NCI-H1105 treated with DMSO at 0.1 percent for 48 hours (cell line): Measurements from ENCODE around the gene ATXN2L.
A peak's percentile ranks its signal among the peaks of the same experiment; 100 is the strongest.
"Not testable (repeated sequence)": the region's sequence is repeated elsewhere in the genome, so short reads cannot be mapped to it uniquely, and the experiment has no call there.

Experiments used
- DNase-seq: peaks from one replicate; lab custom pipeline; 2025; lab: John Stamatoyannopoulos, UW

Gene ATXN2L

GRCh38 chr16:28837672-28838557 is 15.1 kb downstream of the ATXN2L start:
- no peak for DNase-seq

GRCh38 chr16:28838558-28838918 is 15.7 kb downstream of the ATXN2L start:
- no peak for DNase-seq

DNA sequence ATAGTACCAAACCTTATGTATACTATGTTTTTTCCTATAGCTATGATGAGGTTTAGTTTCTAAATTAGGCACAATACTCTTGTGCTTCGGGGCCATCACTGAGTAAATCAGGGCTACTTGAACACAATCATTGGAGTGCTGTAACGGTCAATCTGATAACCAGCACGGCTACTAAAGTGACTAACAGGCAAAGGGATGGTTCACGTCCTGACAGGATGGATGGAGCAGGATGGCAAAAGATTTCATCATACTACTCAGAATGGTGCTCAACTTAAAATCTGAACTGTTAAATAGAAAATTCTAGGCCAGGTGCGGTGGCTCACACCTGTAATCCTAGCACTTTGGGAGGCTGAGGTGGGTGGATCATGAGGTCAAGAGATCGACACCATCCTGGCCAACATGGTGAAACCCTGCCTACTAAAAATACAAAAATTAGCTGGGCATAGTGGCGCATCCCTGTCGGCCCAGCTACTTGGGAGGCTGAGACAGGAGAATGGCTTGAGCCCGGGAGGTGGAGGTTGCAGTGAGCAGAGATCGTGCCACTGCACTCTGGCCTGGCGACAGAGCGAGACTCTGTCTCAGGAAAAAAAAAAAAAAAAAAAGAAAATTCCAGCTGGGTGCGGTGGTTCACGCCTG is 16.3 kb downstream of the ATXN2L start:
- no peak for DNase-seq

DNA sequence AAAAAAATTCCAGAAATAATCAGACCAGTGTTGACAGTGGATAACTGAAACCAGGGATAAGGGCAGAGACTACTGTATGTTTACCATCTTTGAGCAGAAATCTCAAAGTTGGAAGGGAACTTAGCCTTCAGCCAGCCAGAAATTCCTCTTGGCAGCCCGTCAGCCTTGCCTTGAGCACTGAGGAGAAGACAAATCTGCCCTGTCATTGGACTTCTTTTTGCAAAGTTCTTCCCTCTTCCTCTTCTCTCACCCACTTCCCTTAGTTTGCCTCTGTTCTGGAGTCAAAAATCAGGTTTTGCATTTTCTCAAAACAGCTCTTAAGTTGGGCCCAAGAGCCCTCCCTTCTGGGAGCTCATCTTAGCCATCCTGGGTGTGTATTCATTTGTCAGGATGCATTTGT is 17.1 kb downstream of the ATXN2L start:
- DNase-seq: no peak

GRCh38 chr16:28842696-28843095 is 19.9 kb downstream of the ATXN2L start:
- DNase-seq: no peak

DNA sequence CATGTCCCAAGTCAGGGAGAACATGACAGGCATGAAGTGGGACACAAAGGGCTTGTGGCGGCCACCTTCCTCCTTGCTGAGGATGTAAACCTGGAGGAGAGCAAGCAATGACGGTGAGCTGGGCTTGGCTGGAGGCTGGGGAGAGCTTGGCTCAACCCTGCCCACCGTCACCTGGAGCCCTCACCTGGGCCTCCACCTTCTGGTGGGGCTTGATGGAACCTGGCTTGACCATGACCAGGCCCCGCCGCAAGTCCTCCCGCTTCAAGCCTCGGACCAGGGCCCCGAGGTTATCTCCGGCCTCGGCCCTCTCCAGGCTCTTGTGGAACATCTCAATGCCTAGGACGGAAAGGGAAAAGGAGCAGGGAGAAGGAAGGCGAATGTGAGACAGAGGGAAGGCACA is 21.0 kb downstream of the ATXN2L start:
- no peak for DNase-seq

DNA sequence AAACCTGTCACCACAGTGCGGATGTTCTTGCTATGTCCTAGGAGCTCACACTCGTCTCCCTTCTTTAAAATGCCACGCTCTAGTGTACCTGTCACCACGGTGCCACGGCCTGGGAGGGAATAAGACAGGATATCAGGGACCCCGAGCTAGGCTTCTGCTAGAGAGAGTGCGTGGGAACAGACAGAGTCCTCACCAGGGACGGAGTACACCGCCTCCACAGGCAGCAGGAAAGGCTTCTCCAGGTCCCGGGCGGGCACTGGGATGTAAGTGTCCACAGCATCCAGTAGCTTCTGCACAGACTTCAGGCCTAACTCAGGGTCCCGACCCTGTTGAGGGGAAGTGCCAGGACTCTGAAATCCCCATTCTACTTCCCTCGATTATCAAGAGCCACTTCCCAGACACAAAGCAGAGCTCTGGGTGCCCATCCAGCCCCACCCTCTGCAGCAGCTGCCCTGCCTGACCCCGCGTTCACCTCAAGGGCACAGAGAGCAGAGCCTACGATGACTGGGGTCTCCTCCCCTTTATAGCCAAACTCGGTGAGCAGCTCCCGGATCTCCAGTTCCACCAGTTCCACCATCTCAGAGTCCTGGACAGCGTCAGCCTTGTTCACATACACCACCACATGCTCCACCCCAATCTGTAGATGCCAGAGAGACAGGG is 21.6 kb downstream of the ATXN2L start:
- DNase-seq: no peak

DNA sequence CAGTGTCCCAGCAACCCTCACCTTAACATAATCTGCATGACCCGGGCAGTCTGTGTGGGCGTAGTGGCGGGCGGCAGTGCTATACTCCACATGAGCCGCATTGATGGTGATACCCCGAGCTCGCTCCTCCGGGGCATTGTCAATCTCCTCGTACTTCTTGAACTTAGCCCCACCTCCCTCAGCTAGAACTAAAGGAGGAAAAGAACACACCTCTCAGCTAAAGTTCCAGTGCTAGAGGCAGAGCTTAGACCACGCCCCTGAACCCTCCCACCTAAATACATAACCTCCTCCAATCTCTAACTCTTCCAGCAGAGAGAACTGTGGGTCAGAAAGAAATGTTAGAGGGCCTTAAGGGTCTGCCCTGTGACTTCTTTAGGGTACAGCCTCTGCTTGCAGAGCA is 22.5 kb downstream of the ATXN2L start:
- no peak for DNase-seq

- no peak for DNase-seq
Measured at GRCh38 chr16:28845761-28846079, 22.9 kb downstream of the ATXN2L start.

- peak; percentile 96 for DNase-seq
Measured at GRCh38 chr16:28846080-28846932, 23.5 kb downstream of the ATXN2L start, which contains the start of gene TUFM. TUFM (minus strand) TSS chr16:28846348; CDS start chr16:28846269, 79 bp downstream.

DNA sequence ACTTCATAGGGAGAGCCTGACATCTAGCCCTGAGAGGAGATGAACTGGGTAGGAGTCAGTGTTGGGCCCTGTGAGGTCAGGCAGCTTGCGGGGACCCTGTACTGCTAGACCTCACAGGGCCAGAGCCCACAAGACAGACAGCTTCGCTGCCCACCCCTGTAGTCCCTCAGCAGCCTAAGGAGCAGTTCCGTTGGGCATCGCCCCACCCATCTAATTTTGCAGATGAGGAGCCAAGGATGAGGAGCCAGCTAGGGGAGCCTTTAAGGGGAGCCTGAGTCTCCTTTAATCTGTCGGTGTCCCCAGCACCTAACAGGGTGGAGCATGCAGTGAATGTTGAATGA is 24.1 kb downstream of the ATXN2L start:
- DNase-seq: no peak

- DNase-seq: no peak
Measured at GRCh38 chr16:28858421-28858820, 35.6 kb downstream of the ATXN2L start.

GRCh38 chr16:28859326-28859725 is 36.5 kb downstream of the ATXN2L start:
- no peak for DNase-seq

DNA sequence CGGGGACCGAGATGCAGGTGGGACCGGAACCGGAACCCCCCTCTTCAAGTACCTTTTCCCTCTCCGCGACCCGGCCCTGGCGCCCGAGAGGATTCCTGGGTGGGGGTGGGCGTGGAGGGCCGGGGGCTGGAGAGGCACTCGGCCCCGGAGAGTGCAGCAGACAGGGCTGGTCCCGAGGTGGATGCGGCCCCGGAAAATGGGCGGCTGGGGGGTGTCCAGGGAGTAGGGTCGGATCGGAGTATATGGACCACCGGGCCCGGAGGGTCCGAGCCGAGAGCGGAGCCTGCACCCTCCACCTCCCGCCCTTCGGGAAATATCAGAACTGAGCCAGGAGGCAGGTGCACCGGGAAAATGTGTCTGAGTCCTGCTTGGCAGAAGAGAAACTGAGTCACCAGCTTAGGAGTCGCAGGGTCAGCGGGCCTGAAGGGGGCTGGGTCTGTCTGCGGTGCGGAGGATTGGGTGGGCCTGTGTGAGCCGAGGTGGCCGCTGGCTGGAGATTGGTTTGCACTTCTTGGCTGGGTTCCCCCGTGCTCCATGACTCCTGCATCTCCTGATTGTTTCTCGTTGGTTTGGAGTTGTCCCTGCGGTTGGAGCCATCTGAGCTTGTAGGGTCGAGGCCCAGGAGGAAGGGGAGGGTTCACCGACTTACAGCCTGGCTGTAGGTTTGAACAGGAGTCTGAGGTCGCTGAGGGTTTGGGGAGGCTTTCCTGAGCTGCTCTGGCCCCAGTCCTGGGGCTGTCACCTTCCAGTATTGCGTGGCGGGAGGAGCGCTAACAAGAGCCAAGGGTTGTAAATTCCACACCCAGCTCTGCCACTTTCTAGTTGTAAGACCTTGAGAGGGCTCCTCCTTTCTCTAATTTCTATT is 41.4 kb downstream of the ATXN2L start:
- DNase-seq: no peak

GRCh38 chr16:28865001-28865688 is 42.3 kb downstream of the ATXN2L start:
- no peak for DNase-seq

DNA sequence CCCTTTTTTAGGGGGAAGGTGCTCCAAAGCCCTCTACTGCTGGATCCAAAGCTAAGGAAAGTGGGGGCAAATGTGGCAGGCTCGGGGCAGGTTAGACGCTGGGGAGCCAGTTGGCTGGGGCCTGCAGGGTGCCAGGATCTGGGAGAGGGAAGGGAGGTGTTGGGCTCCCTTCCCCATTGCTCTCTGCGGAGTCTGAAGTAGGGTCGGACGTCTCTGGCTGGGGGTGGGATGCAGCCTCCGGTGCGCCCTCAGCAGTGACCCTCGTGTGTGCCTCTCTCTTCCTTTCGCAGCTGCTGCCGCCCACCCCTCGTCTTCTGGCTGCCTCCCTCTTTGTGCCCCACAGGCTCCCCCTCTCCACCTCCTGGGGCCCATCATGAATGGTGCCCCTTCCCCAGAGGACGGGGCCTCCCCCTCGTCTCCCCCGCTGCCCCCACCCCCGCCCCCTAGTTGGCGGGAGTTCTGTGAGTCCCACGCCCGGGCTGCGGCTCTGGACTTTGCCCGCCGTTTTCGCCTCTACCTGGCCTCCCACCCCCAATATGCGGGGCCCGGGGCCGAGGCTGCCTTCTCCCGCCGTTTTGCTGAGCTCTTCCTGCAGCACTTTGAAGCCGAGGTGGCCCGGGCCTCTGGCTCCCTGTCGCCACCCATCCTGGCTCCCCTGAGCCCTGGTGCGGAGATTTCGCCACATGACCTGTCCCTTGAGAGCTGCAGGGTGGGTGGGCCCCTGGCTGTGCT is 43.1 kb downstream of the ATXN2L start:
- no peak for DNase-seq

GRCh38 chr16:28866454-28866804 is 43.6 kb downstream of the ATXN2L start:
- DNase-seq: no peak

DNA sequence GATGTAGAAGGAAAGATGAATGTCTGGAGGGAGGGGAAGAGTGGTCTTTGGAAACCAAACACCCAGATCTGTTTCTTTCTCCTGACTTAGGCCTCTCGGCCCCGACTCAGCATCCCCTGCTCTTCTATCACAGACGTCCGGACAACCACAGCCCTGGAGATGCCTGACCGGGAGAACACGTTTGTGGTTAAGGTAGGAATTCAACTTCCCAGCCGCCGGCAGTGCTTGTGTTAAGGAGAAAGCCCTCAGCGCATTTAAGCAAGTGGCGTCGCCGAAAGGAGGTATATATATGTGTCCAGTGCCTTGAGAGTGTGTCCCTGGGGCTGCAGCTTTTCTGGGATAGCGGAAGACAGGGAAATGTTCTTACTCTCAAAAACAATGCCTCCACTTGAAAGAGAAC is 44.4 kb downstream of the ATXN2L start:
- no peak for DNase-seq

DNA sequence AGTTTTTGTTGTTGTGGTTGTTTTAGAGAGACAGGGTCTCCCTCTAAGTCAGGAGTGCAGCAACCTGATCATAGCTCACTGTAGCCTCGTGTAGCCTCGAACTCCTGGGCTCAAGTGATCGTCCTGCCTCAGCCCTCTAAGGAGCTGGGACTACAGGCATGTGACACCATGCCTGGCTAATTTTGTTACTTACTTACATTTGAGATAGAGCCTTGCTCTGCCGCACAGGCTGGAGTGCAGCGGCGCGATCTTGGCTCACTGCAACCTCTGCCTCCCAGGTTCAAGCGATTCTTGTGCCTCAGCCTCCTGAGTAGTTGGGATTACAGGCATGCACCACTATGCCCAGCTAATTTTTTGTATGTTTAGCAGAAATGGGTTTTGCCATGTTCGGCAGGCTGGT is 44.8 kb downstream of the ATXN2L start:
- DNase-seq: not testable (repeated sequence)

DNA sequence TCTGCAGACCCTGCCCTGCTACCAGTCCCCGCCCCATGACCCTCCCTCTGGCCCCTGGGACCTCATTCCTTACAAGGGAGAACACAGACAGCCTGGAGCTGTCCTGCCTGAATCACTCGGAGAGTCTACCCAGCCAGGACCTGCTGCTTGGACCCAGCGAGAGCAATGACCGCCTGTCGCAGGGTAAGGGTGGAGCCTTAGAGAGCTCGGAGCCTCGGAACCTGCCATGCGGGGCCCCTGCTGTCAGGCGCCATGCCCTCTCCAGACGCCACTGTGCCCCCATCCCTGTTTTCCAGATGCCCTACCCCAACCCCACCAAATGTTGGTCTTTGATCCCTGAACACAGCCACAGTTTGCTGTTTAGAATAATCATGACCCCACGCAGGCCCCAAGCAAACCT is 46.4 kb downstream of the ATXN2L start:
- no peak for DNase-seq
